Measurements from ENCODE around the gene ADAM8.

DNA sequence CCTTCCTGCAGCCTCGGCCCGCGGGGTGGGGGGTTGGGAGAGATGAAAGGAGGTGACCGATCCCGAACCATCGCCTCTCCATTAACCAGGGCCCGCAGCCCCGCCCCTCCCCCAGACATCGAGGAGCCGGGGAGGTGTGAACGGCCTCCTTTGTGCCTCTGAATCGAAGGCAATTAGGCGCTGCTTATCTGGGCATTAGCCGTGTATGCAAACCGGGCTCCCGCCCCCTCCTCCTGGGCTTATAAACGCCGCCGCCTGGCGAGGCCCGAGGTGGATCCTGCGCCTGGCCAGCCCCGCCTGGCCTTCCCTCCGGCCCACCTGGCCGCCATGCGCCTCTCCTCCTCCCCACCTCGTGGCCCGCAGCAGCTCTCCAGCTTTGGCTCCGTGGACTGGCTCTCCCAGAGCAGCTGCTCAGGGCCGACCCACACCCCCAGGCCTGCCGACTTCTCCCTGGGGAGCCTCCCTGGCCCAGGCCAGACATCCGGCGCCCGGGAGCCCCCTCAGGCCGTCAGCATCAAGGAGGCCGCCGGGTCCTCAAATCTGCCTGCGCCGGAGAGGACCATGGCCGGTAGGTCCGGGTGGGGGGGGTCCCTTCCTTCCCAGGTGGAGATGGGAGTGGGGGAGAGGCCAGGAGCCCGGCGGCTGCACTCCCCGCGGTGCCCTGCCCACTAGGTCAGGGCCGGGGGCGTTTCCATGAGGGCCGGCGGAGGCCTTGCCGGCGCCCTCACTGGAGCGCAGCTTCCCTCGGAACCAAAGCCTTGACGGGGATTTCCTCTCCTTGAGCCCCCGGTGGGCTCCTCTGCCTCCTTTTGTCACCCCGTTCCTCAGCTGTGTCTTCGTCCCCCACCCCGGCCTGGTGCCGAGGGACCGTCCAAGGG, 38.8 kb downstream of the ADAM8 start, which contains the start of gene VENTX:
- TF ChIP-seq, protein P1, sequence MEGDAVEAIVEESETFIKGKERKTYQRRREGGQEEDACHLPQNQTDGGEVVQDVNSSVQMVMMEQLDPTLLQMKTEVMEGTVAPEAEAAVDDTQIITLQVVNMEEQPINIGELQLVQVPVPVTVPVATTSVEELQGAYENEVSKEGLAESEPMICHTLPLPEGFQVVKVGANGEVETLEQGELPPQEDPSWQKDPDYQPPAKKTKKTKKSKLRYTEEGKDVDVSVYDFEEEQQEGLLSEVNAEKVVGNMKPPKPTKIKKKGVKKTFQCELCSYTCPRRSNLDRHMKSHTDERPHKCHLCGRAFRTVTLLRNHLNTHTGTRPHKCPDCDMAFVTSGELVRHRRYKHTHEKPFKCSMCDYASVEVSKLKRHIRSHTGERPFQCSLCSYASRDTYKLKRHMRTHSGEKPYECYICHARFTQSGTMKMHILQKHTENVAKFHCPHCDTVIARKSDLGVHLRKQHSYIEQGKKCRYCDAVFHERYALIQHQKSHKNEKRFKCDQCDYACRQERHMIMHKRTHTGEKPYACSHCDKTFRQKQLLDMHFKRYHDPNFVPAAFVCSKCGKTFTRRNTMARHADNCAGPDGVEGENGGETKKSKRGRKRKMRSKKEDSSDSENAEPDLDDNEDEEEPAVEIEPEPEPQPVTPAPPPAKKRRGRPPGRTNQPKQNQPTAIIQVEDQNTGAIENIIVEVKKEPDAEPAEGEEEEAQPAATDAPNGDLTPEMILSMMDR (IDR thresholded peaks at IDR 0.05): no peak
- TF ChIP-seq, protein P2, sequence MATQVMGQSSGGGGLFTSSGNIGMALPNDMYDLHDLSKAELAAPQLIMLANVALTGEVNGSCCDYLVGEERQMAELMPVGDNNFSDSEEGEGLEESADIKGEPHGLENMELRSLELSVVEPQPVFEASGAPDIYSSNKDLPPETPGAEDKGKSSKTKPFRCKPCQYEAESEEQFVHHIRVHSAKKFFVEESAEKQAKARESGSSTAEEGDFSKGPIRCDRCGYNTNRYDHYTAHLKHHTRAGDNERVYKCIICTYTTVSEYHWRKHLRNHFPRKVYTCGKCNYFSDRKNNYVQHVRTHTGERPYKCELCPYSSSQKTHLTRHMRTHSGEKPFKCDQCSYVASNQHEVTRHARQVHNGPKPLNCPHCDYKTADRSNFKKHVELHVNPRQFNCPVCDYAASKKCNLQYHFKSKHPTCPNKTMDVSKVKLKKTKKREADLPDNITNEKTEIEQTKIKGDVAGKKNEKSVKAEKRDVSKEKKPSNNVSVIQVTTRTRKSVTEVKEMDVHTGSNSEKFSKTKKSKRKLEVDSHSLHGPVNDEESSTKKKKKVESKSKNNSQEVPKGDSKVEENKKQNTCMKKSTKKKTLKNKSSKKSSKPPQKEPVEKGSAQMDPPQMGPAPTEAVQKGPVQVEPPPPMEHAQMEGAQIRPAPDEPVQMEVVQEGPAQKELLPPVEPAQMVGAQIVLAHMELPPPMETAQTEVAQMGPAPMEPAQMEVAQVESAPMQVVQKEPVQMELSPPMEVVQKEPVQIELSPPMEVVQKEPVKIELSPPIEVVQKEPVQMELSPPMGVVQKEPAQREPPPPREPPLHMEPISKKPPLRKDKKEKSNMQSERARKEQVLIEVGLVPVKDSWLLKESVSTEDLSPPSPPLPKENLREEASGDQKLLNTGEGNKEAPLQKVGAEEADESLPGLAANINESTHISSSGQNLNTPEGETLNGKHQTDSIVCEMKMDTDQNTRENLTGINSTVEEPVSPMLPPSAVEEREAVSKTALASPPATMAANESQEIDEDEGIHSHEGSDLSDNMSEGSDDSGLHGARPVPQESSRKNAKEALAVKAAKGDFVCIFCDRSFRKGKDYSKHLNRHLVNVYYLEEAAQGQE (IDR thresholded peaks at IDR 0.05; ENCODE audit: insufficient read depth in 1 of 2, low read depth in 2 of 2, low read length in 1 of 2): no peak
- TF ChIP-seq SIN3A (IDR thresholded peaks at IDR 0.05; ENCODE audit: borderline replicate concordance, insufficient read depth, low read depth, low read length): no peak
